ENCODE results near the gene TFB1M.

The TFB1M gene

GRCh38 chr6:155292711-155293110 is 21.6 kb downstream of the TFB1M start:
- ATAC-seq = no peak

- ATAC-seq = no peak
These were observed 23.0 kb downstream of the TFB1M start for GRCh38 chr6:155291291-155291690.

GRCh38 chr6:155290491-155290890 is 23.8 kb downstream of the TFB1M start:
- no peak for ATAC-seq

GRCh38 chr6:155287762-155288161 is 26.5 kb downstream of the TFB1M start:
- no peak for ATAC-seq

- no peak for ATAC-seq
These were observed 29.5 kb downstream of the TFB1M start for GRCh38 chr6:155284775-155285174.

- no peak for ATAC-seq
These were observed 35.8 kb downstream of the TFB1M start for GRCh38 chr6:155278319-155279049.

- no peak for ATAC-seq
These were observed 37.6 kb downstream of the TFB1M start for GRCh38 chr6:155276638-155277037.

- ATAC-seq = no peak
These were observed 38.3 kb downstream of the TFB1M start for GRCh38 chr6:155275808-155276480.

GRCh38 chr6:155274533-155274932 is 39.8 kb downstream of the TFB1M start:
- ATAC-seq = no peak

GRCh38 chr6:155274106-155274505 is 40.2 kb downstream of the TFB1M start:
- no peak for ATAC-seq

GRCh38 chr6:155273431-155273830 is 40.9 kb downstream of the TFB1M start:
- ATAC-seq = peak in 1 of 2 donors; percentile 24

GRCh38 chr6:155272353-155273232 is 41.7 kb downstream of the TFB1M start:
- ATAC-seq = no peak

- ATAC-seq = no peak
These were observed 43.1 kb downstream of the TFB1M start for GRCh38 chr6:155271145-155271544.

GRCh38 chr6:155270561-155271091 is 43.7 kb downstream of the TFB1M start:
- no peak for ATAC-seq

GRCh38 chr6:155269765-155270164 is 44.5 kb downstream of the TFB1M start:
- ATAC-seq = no peak

GRCh38 chr6:155268088-155268867 is 46.0 kb downstream of the TFB1M start:
- ATAC-seq = peak; percentile 30 to 35

GRCh38 chr6:155267411-155267810 is 46.9 kb downstream of the TFB1M start:
- no peak for ATAC-seq

- ATAC-seq = no peak
These were observed 48.3 kb downstream of the TFB1M start for GRCh38 chr6:155265843-155266535.

- ATAC-seq = peak in 1 of 2 donors; percentile 49
These were observed 49.5 kb downstream of the TFB1M start for GRCh38 chr6:155264693-155265320.

- no peak for ATAC-seq
These were observed 50.8 kb downstream of the TFB1M start, which contains the start of gene CLDN20 for GRCh38 chr6:155263373-155264063. TSS of gene CLDN20 (plus strand) at chr6:155264013. CDS start at chr6:155275720, 11,707 bp downstream.
